Right lobe of liver (tissue), 6 donors: ENCODE results near the gene TRNT1. TPM values are rescaled to one million over a fixed set of nuclear protein-coding genes. Genes with fewer than 3 reads are reported as not detected.

ENCODE experiments used
- ATAC-seq, 4 donors: fragments of 200-7000 bp; cut with Tn5 transposase; one replicate each; pipeline ENCODE4 v1.9.1; 2020; ENCODE audit warnings: mild to moderate bottlenecking in 4 of 4, moderate library complexity in 4 of 4
- DNase-seq, 3 donors: peaks; one replicate each; pipeline ENCODE4 v3.0.0-alpha.2; 2020
- H3K27ac ChIP-seq, 3 donors: fragments of 200-600 bp; one replicate each; pipeline ENCODE4 v1.8.0; 2022
- H3K27me3 ChIP-seq, 2 donors: fragments of 200-600 bp; one replicate each; pipeline ENCODE4 v1.8.0; 2022
- H3K36me3 ChIP-seq, 4 donors: fragments of 200-600 bp; sonication (generic) in 1 of 4; one replicate each; pipeline versions ENCODE4 v1.5.1 to v1.8.0; 2017 to 2022; ENCODE audit warnings: control low read depth in 1 of 4
- H3K4me1 ChIP-seq, 4 donors: fragments of 200-600 bp; sonication (generic) in 1 of 4; one replicate each; pipeline versions ENCODE4 v1.5.1 to v1.8.0; 2017 to 2022; ENCODE audit warnings: control low read depth in 1 of 4
- H3K4me3 ChIP-seq, 3 donors: fragments of 200-600 bp; one replicate each; pipeline ENCODE4 v1.8.0; 2022
- H3K9me3 ChIP-seq, 4 donors: fragments of 200-600 bp; sonication (generic) in 1 of 4; one replicate each; pipeline versions ENCODE4 v1.5.1 to v1.8.0; 2017 to 2022; ENCODE audit warnings: control low read depth in 1 of 4
- POLR2A ChIP-seq: fragments of 450-650 bp; IDR thresholded peaks from one replicate; pipeline ENCODE4 v1.6.1; 2017; ENCODE audit warnings: antibody characterized with exemption, mild to moderate bottlenecking
- WGBS: methylation state at CpG from one replicate; pipeline ENCODE4 v1.1.6; 2018; ENCODE audit warnings: low coverage, low lambda C conversion rate; ENCODE audit not compliant: insufficient coverage; ENCODE audit errors: missing lambda C conversion rate; 5-methylcytosine and 5-hydroxymethylcytosine counted together
- intact Hi-C, 2 donors: fragments of 100-400 bp; cut with DNase I; formaldehyde crosslinking; loops; one replicate each; pipeline versions ENCODE4 v1.11.2 to v1.14.1; 2022
- total RNA-seq, 6 experiments: library from RNA; depleted of rRNA in 2 of 6; stranded (reverse); fragments of >200 nt in 2 of 6; fragmentation: NEBNext Ultra II Directional in 3 of 6; extraction: Animal tissue kit (Norgen Biotek cat#: 25700) in 3 of 6; gene quantifications; one replicate each; pipeline versions ENCODE4 v1.1.0 to v1.2.4, GENCODE V29; 2016 to 2023
- TF ChIP-seq, protein P1 (sequence below), 4 donors: fragments of 200-600 bp in 3 of 4; fragments of 450-650 bp in 1 of 4; IDR thresholded peaks; one replicate each; pipeline versions ENCODE4 v1.5.1 to v1.8.0; 2016 to 2022; ENCODE audit warnings: antibody characterized with exemption in 4 of 4, mild to moderate bottlenecking in 2 of 4
- donor health status: DM: no; HTN: yes; CAD: no.
- donor health status: DM: no; HTN: no; CAD: no.
- donor health status: DM: no; HTN: no; CAD: no.
- donor health status: DM: no; HTN: yes; CAD: no.
- donor health status: DM: no; HTN: yes; CAD: no.

The TRNT1 gene
- total RNA-seq, 6 experiments from 2014 or later = 7.4 to 11.8 (median 9.1) TPM

- WGBS = 58% methylated on average over 2 of the region's 2 CpGs
- no peak for ATAC-seq
- Histone ChIP-seq H3K4me1 (no peaks in the 10 kb centered on the region), H3K4me3 (no peak overlapping the region), H3K36me3 (no peaks in the 10 kb centered on the region), H3K27ac (no peak overlapping the region), H3K27me3 (no peaks in the 10 kb centered on the region), H3K9me3 (no peaks in the 10 kb centered on the region)
- no peak for DNase-seq
- intact Hi-C loops = no loop called here
- no peak for TF ChIP-seq POLR2A
- TF ChIP-seq, protein P1, sequence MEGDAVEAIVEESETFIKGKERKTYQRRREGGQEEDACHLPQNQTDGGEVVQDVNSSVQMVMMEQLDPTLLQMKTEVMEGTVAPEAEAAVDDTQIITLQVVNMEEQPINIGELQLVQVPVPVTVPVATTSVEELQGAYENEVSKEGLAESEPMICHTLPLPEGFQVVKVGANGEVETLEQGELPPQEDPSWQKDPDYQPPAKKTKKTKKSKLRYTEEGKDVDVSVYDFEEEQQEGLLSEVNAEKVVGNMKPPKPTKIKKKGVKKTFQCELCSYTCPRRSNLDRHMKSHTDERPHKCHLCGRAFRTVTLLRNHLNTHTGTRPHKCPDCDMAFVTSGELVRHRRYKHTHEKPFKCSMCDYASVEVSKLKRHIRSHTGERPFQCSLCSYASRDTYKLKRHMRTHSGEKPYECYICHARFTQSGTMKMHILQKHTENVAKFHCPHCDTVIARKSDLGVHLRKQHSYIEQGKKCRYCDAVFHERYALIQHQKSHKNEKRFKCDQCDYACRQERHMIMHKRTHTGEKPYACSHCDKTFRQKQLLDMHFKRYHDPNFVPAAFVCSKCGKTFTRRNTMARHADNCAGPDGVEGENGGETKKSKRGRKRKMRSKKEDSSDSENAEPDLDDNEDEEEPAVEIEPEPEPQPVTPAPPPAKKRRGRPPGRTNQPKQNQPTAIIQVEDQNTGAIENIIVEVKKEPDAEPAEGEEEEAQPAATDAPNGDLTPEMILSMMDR (IDR thresholded peaks at IDR 0.05) = no peak
Observed at GRCh38 chr3:3117651-3118050, 9.1 kb upstream of the TRNT1 start.

GRCh38 chr3:3119393-3119851 is 7.3 kb upstream of the TRNT1 start:
- TF ChIP-seq, protein P1 (IDR thresholded peaks at IDR 0.05) = no peak
- TF ChIP-seq POLR2A = no peak
- Histone ChIP-seq H3K36me3 (no peaks in the 10 kb centered on the region), H3K27ac (no peak overlapping the region), H3K4me3 (no peak overlapping the region), H3K9me3 (no peaks in the 10 kb centered on the region), H3K4me1 (no peaks in the 10 kb centered on the region), H3K27me3 (no peaks in the 10 kb centered on the region)
- ATAC-seq (no peak), DNase-seq (no peak)
- WGBS = 52% methylated on average over 4 of the region's 4 CpGs
- intact Hi-C loops = no loop called here

GRCh38 chr3:3125977-3126376 is 763 bp upstream of the TRNT1 start:
- DNase-seq (no peak), ATAC-seq (no peak)
- Histone ChIP-seq H3K27ac (peak overlapping the region; percentile 85 to 90 (median 85)), H3K4me1 (peaks cover 0 to 7% (median 0%) of the 10 kb centered on the region in 4 donors), H3K27me3 (no peaks in the 10 kb centered on the region), H3K36me3 (peaks cover 0 to 18% (median 4%) of the 10 kb centered on the region in 4 donors), H3K4me3 (peak overlapping the region; percentile 66 to 98 (median 95)), H3K9me3 (no peaks in the 10 kb centered on the region)
- TF ChIP-seq, protein P1 (IDR thresholded peaks at IDR 0.05) = no peak
- no peak for TF ChIP-seq POLR2A
- intact Hi-C loops = no loop called here
- WGBS = 87% methylated on average over 16 of the region's 24 CpGs

DNA sequence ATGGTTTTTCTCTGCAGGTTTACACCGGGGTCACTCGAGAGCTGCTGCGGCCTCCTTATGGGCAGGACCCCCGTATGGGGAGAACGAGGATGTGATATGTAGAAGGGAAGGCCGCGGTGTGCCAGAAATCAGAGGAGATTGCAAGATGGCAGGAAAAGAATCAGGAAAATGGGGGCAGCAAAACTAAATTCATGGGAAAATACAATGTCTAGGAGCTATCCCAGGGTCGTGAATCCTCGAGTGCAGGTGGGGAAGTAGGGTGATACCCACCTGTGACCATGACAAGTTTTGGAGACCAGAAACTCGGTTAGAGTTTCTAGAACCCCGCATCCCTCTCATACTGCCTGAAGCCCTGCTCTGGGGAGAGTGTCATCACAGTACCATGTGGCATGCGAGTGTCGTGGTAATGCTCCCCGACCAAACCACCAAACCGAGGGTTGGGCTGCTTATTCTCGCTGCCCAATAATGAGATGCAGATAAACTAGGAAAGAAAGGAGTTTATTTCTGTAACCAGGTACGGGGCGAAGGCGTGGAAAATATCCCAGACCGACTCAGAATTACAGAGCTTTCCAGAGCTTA is 781 bp downstream of the TRNT1 start:
- H3K9me3 ChIP-seq = no peaks in the 10 kb centered on the region
- peak overlapping the region; percentile 66 to 98 (median 95) for H3K4me3 ChIP-seq
- ATAC-seq (no peak), DNase-seq (no peak)
- no peak for TF ChIP-seq POLR2A
- TF ChIP-seq, protein P1 (IDR thresholded peaks at IDR 0.05) = no peak
- H3K4me1 ChIP-seq = peaks cover 0 to 7% (median 0%) of the 10 kb centered on the region in 4 donors
- no peaks in the 10 kb centered on the region for H3K27me3 ChIP-seq
- H3K27ac ChIP-seq = peak overlapping the region; percentile 85 to 90 (median 85)
- intact Hi-C loops = no loop called here
- H3K36me3 ChIP-seq = peaks cover 0 to 21% (median 4%) of the 10 kb centered on the region in 4 donors
- WGBS = 30% methylated on average over 20 of the region's 20 CpGs
